Endothelial cell of umbilical vein (primary cell): ENCODE results near the gene MKNK1.

ENCODE experiments used
- CTCF ChIP-seq, 2 donors: IDR thresholded peaks; 1 replicate in 1 of 2; 2 replicates in 1 of 2; pipeline ENCODE4 v1.5.1; 2011; ENCODE audit warnings: low read length in 2 of 2, mild to moderate bottlenecking in 2 of 2, moderate library complexity in 2 of 2, control low read depth in 1 of 2, inconsistent platforms in 1 of 2, low read depth in 1 of 2; ENCODE audit not compliant: insufficient read depth in 1 of 2; ENCODE audit errors: extremely low read depth in 1 of 2
- EZH2 ChIP-seq: IDR thresholded peaks from 2 replicates; pipeline ENCODE4 v1.6.1; 2012; ENCODE audit warnings: borderline replicate concordance, low read depth, mild to moderate bottlenecking, moderate library complexity, low read length, inconsistent platforms; ENCODE audit not compliant: severe bottlenecking
- POLR2A ChIP-seq: IDR thresholded peaks from 2 replicates; pipeline ENCODE4 v1.6.1; 2012; ENCODE audit warnings: low read depth, mild to moderate bottlenecking, control low read depth, low read length
- POLR2AphosphoS5 ChIP-seq: IDR thresholded peaks from 2 replicates; pipeline ENCODE4 v1.6.1; 2012; ENCODE audit warnings: low read depth, mild to moderate bottlenecking, control low read depth, low read length, moderate library complexity; ENCODE audit not compliant: insufficient read depth

DNA sequence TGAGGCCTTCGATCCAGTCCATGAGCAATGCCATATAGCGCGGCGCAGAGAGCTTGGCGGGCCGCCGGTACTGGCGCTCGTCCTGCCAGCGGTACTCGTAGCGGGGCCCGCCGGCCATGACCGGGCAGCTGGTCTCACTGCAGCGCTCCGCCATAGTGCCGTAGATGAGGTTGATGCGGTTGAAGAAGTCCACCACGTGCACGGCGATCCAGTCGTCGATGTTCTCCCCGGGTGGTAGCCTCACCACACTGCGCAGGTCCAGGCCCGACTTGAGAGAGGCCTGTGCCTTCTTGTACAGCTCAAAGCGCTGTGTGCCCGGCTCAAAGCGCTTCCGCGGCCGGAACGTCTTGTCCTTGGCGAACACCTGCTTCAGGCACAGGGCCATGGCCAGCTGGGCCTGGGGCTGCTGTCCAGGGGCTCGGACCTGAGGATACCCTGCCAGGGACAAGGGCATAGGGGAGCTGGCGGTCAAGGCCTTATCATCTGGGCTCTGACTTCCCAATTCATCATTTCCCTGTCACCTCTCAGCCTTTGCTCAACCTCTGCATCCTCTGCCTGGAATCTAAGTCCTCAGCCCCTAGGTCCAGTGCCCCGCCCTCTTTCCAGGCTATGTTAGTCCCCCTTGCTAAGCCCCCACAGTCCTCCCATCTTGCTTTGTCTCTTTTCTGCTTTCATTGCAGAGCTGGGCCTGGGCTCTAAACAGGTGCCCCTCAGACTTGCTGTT lies 9.0 kb upstream of the MKNK1 start:
- TF ChIP-seq CTCF (IDR thresholded peaks at IDR 0.05; ENCODE audit: extremely low read depth in 1 of 2, insufficient read depth in 1 of 2, low read depth in 1 of 2, low read length in 2 of 2) (no peak), POLR2A (no peak), EZH2 (no peak), POLR2AphosphoS5 (no peak)
